ENCODE results near the gene ACBD4.

The ACBD4 gene

GRCh38 chr17:45161288-45162024, 26.0 kb downstream of the ACBD4 start, which contains the start of gene HEXIM2:
Gene HEXIM2, plus strand, starts transcription at chr17:45161875. Its CDS starts 919 bp downstream, at chr17:45162794.
- DNase-seq = peak; percentile 95

DNA sequence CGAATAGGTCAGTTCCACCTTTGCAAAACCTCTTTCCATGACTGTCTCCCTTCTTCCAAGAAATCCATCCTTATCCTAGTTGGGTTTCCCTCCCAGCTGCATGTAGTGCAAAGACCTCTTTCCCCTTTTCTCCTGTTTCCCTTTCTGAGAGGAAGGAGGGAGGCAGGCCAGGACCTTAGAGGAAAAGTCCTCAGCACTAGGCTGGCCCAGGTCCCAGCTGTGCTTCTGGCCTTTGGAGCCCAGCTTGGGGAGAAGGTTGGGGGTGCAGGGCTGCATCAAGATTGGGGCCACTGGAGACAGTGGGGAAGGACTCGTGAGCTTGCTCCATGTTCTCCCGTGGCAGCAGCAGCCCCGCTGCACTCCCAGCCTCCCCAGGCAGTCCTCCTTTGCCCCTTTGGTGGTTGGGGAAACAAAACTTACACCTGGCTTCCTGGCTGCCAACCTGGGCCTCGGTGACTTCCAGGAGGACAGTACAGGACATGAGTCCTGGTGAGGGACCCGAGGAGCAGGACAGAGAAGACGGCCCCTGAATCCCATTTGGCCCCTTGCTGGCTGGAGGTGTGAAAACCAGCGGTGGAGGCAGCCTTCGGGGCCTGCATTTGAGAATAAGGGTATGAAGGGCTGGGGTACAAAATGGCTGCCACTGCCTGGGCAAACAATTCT, 26.7 kb downstream of the ACBD4 start:
- DNase-seq = no peak

DNA sequence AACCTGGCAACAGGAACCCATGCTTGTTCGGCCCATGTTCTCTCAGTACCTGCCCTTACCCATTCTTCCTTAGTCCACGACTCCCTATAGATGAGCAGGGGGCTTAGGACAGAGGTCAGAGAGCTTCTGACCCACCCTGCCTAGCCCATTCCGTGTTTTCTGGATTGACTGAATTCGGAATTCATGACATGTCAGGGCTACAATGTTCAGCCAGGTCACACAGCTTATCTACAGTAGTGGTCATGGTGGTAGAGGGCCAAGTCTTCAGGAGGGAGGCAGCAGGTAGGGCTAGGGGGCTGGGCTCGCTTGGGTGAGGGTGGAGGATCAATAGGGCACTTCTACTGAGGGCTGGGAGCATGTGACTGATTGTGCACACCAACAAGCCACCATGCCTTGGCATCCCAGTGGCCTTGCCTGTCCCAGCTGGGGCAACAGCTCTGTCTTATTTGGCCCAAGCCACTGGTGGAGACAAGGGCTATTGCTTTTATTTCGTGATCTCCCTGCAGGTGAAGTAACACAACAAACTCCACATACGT, 29.3 kb downstream of the ACBD4 start:
- DNase-seq = no peak

GRCh38 chr17:45168991-45169752, 33.7 kb downstream of the ACBD4 start:
- DNase-seq = no peak

DNA sequence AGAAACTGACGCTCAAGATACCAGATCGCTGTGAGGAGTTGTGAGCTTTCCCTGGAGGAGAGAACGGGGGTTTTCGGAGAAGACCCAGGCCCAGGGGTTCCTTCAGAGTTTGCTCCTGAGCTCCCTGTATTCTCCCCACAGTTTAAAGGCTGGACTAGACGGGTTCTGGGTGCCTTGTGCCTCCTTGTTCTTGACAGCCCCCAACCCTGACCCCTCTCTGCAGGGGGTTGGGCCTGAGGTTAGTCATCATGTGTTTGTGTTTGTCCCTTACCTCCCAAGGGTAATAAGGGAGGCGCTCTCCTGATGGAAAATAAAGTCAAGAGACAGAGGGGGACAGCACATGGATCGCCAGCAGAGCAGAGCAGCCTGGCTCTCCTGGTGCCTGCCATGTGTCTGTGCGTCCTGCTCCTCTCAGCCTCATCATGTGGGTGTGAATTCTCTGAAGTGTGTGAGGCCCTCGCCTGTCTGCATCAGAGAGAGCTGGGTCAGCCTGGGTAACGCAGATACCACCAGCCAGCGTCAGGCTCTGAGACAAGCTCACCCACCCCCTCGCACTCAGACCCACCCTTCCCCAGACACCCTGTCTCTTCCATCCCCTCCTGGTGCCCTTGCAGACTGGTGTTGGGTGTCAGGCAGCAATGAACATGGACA, 34.9 kb downstream of the ACBD4 start:
- DNase-seq = no peak

DNA sequence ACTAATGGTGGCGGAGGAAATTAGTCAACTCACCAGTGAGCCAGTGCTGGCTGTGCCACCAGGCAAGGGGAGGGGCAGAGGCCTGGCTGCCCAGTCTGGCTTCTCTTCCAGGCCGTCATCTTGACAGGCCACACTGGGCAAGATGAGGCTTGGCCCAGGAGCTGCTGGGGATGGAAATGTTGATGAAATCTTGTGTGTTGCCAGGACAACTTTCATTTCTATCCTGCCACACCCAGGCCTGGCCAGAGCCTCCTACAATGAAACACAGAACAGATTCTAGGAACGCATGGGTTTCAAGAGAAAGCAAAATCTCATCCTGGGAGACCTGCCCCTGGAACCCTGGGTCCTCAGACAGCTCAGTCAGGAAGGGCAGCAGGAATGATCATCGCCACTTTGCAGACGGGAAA, 35.4 kb downstream of the ACBD4 start:
- DNase-seq = no peak

- DNase-seq = no peak
These were observed 36.1 kb downstream of the ACBD4 start for GRCh38 chr17:45171338-45172231.

GRCh38 chr17:45172232-45172540, 36.7 kb downstream of the ACBD4 start:
- DNase-seq = no peak

DNA sequence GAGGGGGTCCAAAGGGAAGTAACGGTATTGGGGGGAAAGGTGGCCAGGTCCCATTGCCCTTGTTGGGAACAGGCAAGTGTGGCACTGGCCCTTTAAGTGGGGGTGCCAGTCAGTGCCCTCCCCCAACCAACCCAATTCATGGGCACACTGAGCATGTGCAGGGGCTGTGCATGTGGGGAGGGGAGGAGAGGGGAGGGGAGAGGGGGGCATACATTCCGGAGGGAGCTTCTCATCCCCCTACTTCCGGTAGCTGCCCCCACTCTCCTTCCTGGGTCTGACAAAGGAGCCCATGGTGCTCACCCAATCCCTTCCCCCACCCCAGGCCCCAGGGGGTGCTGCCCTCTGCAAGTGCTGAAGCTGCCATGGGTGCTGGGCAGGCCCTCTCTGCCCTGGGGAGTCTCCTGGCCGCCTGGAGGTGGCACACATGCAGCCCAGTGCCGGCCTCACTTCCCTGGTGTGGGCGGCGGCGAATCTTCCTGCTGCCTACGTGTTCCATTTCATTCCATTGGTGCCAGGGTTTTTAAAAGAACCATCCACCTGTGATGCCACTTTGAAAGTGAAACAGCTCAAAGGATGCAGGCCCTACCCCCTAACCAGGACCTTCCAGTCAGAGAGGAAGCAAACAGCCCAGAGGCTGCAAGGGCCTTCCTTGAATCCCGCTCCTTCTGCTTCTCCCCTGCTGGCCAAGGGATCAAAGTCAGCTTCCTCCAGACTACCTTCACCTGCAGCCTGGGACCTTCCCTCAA, 37.2 kb downstream of the ACBD4 start:
- no peak for DNase-seq

DNA sequence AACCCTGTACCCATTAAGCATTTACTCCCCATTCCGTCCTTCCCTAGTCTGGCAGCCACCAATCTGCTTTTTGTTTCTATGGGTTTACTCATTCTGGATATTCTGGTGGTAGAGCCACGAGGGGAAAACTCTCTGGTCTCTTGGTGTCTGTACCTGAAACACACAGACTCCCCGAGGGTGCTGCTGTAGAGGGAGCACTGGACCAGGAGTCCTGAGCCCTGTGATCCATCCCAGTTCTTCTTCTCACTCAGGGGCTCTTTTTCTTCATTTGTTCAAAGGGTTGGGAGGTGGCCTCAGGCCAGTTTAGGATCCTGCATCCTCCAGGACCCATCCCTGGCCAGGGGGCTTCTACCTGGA, 40.2 kb downstream of the ACBD4 start:
- no peak for DNase-seq

DNA sequence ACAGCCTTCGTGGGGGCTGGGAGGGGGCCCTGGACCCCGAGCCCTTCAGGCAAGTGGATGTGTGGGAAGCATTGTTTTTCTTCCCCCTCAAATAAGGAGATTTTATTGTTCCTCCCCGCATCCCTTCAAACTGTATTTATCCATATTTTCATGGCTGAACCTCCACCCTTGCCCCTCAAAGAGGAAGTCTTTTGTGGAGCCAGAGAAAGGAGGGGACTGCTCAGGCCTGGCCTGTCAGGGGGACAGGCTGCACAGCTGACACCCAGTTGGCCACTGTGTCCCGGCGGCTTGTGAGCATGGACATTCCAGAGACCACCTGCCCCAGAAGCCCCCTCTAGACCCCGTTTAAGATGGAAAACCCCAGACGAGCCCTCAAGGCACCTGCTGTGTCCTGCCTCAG, 42.1 kb downstream of the ACBD4 start:
- DNase-seq = no peak

- no peak for DNase-seq
These were observed 48.7 kb downstream of the ACBD4 start for GRCh38 chr17:45184144-45184543.

DNA sequence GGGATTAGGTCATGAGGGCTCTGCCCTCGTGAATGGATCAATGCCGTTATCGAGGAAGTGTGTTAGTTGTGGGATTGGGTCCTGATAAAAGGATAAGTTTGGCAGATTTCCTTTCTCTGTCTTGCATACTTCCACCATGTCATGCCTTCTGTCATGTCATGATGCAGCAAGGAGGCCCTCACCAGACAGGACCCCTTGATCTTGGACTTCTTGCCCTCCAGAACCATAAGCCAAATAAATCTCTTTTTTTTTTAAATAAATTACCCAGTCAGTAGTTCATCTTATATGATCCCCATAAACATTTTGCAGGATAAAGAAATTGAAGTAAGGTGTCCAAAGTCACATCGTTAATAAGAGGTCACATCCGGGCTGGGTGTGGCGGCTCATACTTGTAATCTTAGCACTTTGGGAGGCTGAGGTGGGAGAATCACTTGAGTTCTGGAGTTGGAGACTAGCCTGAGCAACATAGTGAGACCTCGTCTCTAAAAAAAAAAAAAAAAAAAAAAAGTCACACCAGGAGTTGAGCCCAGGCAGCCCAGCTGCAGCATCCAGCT, 51.4 kb downstream of the ACBD4 start:
- DNase-seq = no peak

- no peak for DNase-seq
These were observed 53.5 kb downstream of the ACBD4 start for GRCh38 chr17:45189009-45189408.

DNA sequence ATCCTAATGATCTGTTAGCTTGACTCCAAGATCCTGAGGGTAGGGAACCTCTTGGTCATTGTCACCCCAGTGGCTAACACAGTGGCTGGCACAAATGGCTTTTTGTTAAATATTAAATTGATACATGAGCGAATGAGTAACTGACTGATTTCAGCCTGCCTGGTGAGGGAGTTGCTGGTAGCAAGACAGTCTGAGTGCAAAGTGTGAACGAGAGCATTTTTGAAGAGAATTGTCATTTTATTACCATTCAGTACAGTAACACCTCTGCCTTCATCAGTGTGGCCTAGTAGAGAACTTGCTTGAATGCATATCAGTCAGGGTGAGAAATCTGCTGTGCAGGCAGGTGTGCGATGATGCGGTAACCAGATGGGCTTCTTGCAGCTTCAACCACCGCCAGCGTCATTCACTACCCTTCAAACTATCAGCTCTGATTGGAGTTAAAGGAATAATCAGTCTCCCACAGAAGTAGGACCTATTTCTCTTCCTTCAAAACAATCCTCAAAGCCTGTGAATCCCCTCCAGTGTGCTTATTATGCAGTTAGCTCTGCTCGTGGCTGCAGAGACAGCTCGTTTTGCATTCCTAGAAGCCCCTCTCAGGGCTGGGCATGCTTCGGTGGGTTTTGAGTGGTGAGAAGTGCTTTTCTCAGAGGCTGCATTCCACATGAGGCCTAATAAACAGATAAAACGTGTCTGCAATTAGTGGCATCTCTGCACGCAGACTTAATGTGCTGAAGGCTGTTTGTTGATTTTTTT, 55.2 kb downstream of the ACBD4 start:
- DNase-seq = no peak

Data from NCI-H2029 treated with DMSO at 0.1 percent for 48 hours (cell line).